A673 (cell line): ENCODE results near the gene DDC. TPM values are rescaled to one million over a fixed set of nuclear protein-coding genes. Genes with fewer than 3 reads are reported as not detected.
"Not testable (repeated sequence)": the region's sequence is repeated elsewhere in the genome, so short reads cannot be mapped to it uniquely, and the experiment has no call there.

Experiments
- BruUV-seq: library from RNA; stranded (reverse); fragments of 400-500 nt; replicated peaks from 2 replicates; lab custom pipeline; 2021; lab: Mats Ljungman, UMichigan
- CTCF ChIA-PET: fragments of 300-600 bp; sonication (Branson Sonifier 250); formaldehyde crosslinking; loops from one replicate; lab custom pipeline; 2022; ENCODE audit warnings: antibody characterized with exemption; lab: Charles Lee
- POLR2A ChIA-PET: fragments of 300-600 bp; sonication (Branson Sonifier 250); formaldehyde crosslinking; loops from one replicate; lab custom pipeline; 2022; ENCODE audit warnings: antibody characterized with exemption; ENCODE audit not compliant: low non-redundant PET; lab: Charles Lee
- DNase-seq: peaks from one replicate; pipeline ENCODE4 v3.0.0-alpha.2; 2015; ENCODE audit warnings: low spot score
- H3K27ac ChIP-seq: fragments of 200-600 bp; sonication (generic); 2 replicates; pipeline ENCODE4 v1.5.1; 2016; ENCODE audit warnings: mixed run types, low read depth, mild to moderate bottlenecking, mixed read lengths, antibody characterized with exemption, low read length; ENCODE audit not compliant: poor library complexity, severe bottlenecking
- H3K27me3 ChIP-seq: fragments of 200-600 bp; sonication (generic); replicated peaks from 2 replicates; pipeline ENCODE4 v1.6.1; 2017; ENCODE audit warnings: mixed run types, low read depth, mild to moderate bottlenecking, mixed read lengths, antibody characterized with exemption, low read length; ENCODE audit not compliant: insufficient read depth, poor library complexity
- H3K36me3 ChIP-seq: fragments of 200-600 bp; sonication (generic); 2 replicates; pipeline ENCODE4 v1.6.1; 2016; ENCODE audit warnings: mixed run types, mild to moderate bottlenecking, mixed read lengths, antibody characterized with exemption, low read length; ENCODE audit not compliant: insufficient read depth, poor library complexity, severe bottlenecking
- H3K4me1 ChIP-seq: fragments of 200-600 bp; sonication (generic); 2 replicates; pipeline ENCODE4 v1.6.1; 2017; ENCODE audit warnings: mixed run types, mild to moderate bottlenecking, mixed read lengths, antibody characterized with exemption, low read length; ENCODE audit not compliant: insufficient read depth, poor library complexity, severe bottlenecking
- H3K4me3 ChIP-seq: fragments of 200-600 bp; sonication (generic); 2 replicates; pipeline ENCODE4 v1.5.1; 2016; ENCODE audit warnings: low read depth, mixed run types, mild to moderate bottlenecking, mixed read lengths, low read length; ENCODE audit not compliant: poor library complexity, severe bottlenecking
- H3K9me3 ChIP-seq: fragments of 200-600 bp; sonication (generic); 2 replicates; pipeline ENCODE4 v1.6.1; 2016; ENCODE audit warnings: mixed run types, low read depth, mild to moderate bottlenecking, mixed read lengths, antibody characterized with exemption, low read length; ENCODE audit not compliant: poor library complexity, severe bottlenecking
- EZH2 ChIP-seq: fragments of 200-600 bp; sonication (generic); IDR thresholded peaks from 2 replicates; pipeline ENCODE4 v1.6.1; 2017; ENCODE audit warnings: borderline replicate concordance, low read depth, mild to moderate bottlenecking, mixed read lengths, antibody characterized with exemption, low read length; ENCODE audit not compliant: poor library complexity, severe bottlenecking
- intact Hi-C: fragments of 100-400 bp; cut with micrococcal nuclease; formaldehyde crosslinking; loops from one replicate; pipeline ENCODE4 v1.10.0; 2022; ENCODE audit not compliant: unreplicated experiment
- total RNA-seq: library from RNA; stranded (reverse); gene quantifications from 2 replicates; pipeline ENCODE4 v1.2.3, GENCODE V29; 2021
- TF ChIP-seq, protein P1 (sequence below): fragments of 300-800, 200-600 bp; sonication (generic); conservative IDR thresholded peaks from 2 replicates; pipeline ENCODE4 v1.5.1; 2017; ENCODE audit warnings: low read depth, mild to moderate bottlenecking, antibody characterized with exemption, low read length, moderate library complexity, mixed read lengths

The DDC gene
- total RNA-seq, 1 experiment from 2014 or later, result not detected

DNA sequence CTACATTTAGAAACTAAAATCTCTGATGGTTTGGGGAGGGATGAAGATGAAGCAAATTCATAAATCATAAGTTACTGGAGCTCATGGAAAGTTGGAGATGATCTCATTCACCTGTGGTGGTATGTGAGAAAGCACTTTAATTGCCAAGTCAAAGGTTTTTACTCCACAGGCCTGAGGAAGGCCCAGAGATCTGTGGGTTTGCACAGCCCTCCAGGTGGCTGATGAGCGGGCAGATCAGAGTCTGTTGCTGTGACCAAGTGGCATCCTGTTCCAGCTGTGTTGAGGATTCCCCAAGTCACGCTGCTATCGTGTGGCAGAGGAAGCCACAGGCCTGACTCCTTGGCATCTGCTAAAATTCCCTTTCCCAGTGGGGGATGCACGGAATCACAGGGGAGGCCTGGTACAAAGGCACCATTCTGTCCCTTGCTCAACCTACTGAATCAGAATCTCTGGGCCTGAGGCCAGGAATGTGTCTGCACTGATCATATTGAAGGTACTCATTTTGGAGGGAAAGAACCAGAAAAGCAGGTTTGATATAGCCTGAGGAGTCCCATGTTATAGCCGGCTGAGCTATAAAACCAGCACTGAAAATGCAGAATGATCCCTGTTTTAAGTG is 19.7 kb upstream of the DDC start:
- BruUV-seq, result no TSS peak
- POLR2A ChIA-PET, result no interaction called here
- no peak for TF ChIP-seq EZH2
- TF ChIP-seq, protein P1, sequence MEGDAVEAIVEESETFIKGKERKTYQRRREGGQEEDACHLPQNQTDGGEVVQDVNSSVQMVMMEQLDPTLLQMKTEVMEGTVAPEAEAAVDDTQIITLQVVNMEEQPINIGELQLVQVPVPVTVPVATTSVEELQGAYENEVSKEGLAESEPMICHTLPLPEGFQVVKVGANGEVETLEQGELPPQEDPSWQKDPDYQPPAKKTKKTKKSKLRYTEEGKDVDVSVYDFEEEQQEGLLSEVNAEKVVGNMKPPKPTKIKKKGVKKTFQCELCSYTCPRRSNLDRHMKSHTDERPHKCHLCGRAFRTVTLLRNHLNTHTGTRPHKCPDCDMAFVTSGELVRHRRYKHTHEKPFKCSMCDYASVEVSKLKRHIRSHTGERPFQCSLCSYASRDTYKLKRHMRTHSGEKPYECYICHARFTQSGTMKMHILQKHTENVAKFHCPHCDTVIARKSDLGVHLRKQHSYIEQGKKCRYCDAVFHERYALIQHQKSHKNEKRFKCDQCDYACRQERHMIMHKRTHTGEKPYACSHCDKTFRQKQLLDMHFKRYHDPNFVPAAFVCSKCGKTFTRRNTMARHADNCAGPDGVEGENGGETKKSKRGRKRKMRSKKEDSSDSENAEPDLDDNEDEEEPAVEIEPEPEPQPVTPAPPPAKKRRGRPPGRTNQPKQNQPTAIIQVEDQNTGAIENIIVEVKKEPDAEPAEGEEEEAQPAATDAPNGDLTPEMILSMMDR, result no peak
- intact Hi-C loops, result no loop called here
- no peak overlapping the region for H3K4me3 ChIP-seq
- DNase-seq, result no peak
- no peak overlapping the region for H3K27ac ChIP-seq
- no peaks in the 10 kb centered on the region for H3K4me1 ChIP-seq
- CTCF ChIA-PET, result no interaction called here
- no peaks in the 10 kb centered on the region for H3K27me3 ChIP-seq
- H3K36me3 ChIP-seq, result no peaks in the 10 kb centered on the region
- no peaks in the 10 kb centered on the region for H3K9me3 ChIP-seq

GRCh38 chr7:50584386-50584785 is 19.2 kb upstream of the DDC start:
- Histone ChIP-seq H3K4me3 (no peak overlapping the region), H3K4me1 (no peaks in the 10 kb centered on the region), H3K9me3 (no peaks in the 10 kb centered on the region), H3K36me3 (no peaks in the 10 kb centered on the region), H3K27ac (no peak overlapping the region), H3K27me3 (no peaks in the 10 kb centered on the region)
- POLR2A ChIA-PET, result no interaction called here
- no TSS peak for BruUV-seq
- CTCF ChIA-PET, result no interaction called here
- DNase-seq, result no peak
- intact Hi-C loops, result no loop called here
- TF ChIP-seq, protein P1, result no peak
- no peak for TF ChIP-seq EZH2

DNA sequence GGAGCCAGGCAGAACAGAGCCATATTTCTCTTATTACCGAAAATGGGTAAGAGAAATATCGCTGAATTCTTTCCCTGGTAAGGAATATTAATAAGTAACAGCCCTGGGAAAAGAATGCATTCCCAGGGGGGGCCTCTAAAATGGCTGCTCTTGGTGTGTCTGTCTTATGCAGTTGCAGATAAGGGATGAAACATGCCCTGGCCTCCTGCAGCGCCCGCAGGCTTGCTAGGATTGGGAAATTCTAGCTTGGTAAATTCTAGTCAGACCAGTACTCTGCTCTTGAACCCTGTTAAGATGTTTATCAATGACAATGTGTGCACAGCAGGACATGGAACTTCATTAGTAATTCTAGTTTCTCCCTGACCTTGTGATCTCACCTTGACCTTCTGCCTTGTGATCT is 18.1 kb upstream of the DDC start:
- H3K9me3 ChIP-seq, CTCF ChIA-PET, BruUV-seq, H3K27ac ChIP-seq, H3K36me3 ChIP-seq, POLR2A ChIA-PET, H3K4me1 ChIP-seq, H3K27me3 ChIP-seq, intact Hi-C loops, H3K4me3 ChIP-seq, DNase-seq: not testable (repeated sequence)

GRCh38 chr7:50582271-50582670 is 17.1 kb upstream of the DDC start:
- H3K4me1 ChIP-seq, CTCF ChIA-PET, H3K4me3 ChIP-seq, DNase-seq, H3K27ac ChIP-seq, BruUV-seq, intact Hi-C loops, POLR2A ChIA-PET, H3K27me3 ChIP-seq, H3K9me3 ChIP-seq, H3K36me3 ChIP-seq: not testable (repeated sequence)

DNA sequence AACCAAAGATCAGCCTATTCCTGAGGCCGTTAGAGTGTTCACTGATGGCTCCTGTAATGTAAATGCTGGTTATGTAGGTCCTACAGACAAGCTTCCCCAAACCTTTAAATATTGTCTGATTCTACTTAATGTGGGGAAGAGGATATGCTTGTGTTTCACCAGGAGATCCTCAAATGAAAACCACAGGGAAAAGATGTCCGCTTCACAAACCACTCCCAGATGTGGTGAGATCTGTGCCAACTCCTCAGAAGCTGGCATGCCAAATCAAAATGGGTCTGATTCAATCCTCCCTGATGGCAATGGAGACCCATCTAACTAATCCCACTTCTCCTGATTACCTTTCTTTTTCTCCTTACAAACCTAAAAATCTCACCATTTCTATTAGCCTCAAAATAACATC is 15.5 kb upstream of the DDC start:
- BruUV-seq, DNase-seq, CTCF ChIA-PET, intact Hi-C loops, POLR2A ChIA-PET, H3K27ac ChIP-seq, H3K9me3 ChIP-seq, H3K4me1 ChIP-seq, H3K27me3 ChIP-seq, H3K4me3 ChIP-seq, H3K36me3 ChIP-seq: not testable (repeated sequence)
